Large intestine (tissue), 3 donors: Measurements from ENCODE around the gene AUNIP. TPM values are rescaled to one million over a fixed set of nuclear protein-coding genes. Genes with fewer than 3 reads are reported as not detected.

ENCODE experiments used
- DNase-seq, 2 donors: peaks; one replicate each; pipeline versions ENCODE4 v3.0.0 to v3.0.0-alpha.2; 2013
- H3K27ac ChIP-seq: one replicate; pipeline ENCODE4 v1.5.1; 2013; ENCODE audit warnings: low read length
- H3K27me3 ChIP-seq: 2 replicates; pipeline ENCODE4 v1.6.1; 2013; ENCODE audit warnings: low read length; ENCODE audit not compliant: control insufficient read depth, insufficient read depth
- H3K36me3 ChIP-seq: 2 replicates; pipeline ENCODE4 v1.6.1; 2013; ENCODE audit warnings: low read length; ENCODE audit not compliant: control insufficient read depth, insufficient read depth
- H3K4me1 ChIP-seq: one replicate; pipeline ENCODE4 v1.6.1; 2013; ENCODE audit warnings: low read length; ENCODE audit not compliant: control insufficient read depth, insufficient read depth
- H3K4me3 ChIP-seq: one replicate; pipeline ENCODE4 v1.5.1; 2013; ENCODE audit warnings: low read length
- H3K9me3 ChIP-seq: one replicate; pipeline ENCODE4 v1.6.1; 2013; ENCODE audit warnings: mild to moderate bottlenecking, low read depth, low read length, moderate library complexity; ENCODE audit not compliant: control insufficient read depth
- WGBS: methylation state at CpG from one replicate; pipeline ENCODE4 v1.1.5; 2013; ENCODE audit warnings: low lambda C conversion rate; ENCODE audit not compliant: insufficient coverage; 5-methylcytosine and 5-hydroxymethylcytosine counted together
- polyA plus RNA-seq: library from polyadenylated mRNA; unstranded; fragments of 120-200 nt; gene quantifications from one replicate; pipeline ENCODE4 v1.2.1, GENCODE V29; 2013

AUNIP gene
- polyA plus RNA-seq, 1 donor = 2.0 TPM

DNA sequence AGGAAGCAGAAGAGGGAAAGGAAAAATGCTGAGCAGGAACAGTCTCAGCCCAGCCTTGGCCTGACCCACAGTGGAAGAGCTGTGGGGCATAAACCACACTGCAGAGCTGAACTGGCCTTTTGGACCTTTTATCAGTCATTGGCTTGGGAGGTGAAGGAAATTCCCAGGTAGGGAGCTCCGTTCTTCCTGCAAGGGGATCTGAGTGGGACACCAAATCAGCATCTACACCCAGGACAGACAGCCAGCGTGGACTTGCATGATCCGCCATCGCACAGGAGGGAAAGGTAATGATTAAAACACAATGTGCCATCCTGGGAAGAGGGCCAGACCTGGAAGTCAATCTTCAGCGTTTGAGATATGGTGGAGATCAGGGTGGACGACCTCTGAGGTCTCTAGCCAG, 40.7 kb downstream of the AUNIP start:
- Histone ChIP-seq H3K36me3 (peaks cover 35% of the 10 kb centered on the region), H3K4me3 (peak overlapping the region; percentile 87)

DNA sequence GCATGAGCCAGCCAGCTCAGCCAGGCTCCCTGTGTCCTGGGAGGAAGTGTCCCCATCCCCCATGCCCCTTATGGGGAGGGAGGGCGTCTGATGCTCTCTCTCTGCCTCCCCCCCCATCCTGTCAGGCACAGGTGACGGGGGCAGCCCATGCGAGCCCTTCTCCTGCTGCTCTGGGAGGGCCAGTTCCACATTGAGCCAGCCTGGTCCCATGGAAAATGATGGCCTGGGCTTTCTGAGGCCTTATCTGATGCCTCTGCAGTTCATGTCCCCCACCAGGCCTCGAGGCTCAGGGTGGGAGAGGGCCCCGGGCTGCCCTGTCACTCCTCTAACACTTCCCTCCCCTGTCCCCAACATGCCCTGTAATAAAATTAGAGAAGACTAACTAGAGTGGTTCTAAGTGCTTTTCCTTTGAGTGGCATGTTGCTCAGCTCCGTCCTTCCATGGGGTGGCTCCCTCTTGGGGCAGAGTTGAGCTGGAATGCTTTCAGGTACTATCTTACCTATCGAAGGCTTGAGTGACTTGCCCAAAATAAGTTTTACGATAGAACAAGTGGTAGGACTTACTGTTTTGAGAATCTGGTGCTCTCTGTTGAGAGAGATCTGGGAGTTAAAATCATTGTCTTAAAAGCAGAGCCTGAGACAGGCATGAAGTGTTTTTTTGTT, 41.3 kb downstream of the AUNIP start:
- Histone ChIP-seq H3K4me1 (peaks cover 29% of the 10 kb centered on the region), H3K9me3 (no peaks in the 10 kb centered on the region), H3K36me3 (peaks cover 33% of the 10 kb centered on the region), H3K27me3 (no peaks in the 10 kb centered on the region), H3K4me3 (no peak overlapping the region), H3K27ac (peak overlapping the region; percentile 93)
- DNase-seq = peak in 1 of 2 donors; percentile 58
- no CpG with 5 or more reads among the region's 8 CpGs for WGBS

More for the DNA sequence above, 40.7 kb downstream of the AUNIP start:
- peak in 1 of 2 donors; percentile 75 for DNase-seq
- Histone ChIP-seq H3K27ac (peak overlapping the region; percentile 93), H3K27me3 (no peaks in the 10 kb centered on the region), H3K4me1 (peaks cover 29% of the 10 kb centered on the region), H3K9me3 (no peaks in the 10 kb centered on the region)
- WGBS = no CpG with 5 or more reads among the region's 6 CpGs

DNA sequence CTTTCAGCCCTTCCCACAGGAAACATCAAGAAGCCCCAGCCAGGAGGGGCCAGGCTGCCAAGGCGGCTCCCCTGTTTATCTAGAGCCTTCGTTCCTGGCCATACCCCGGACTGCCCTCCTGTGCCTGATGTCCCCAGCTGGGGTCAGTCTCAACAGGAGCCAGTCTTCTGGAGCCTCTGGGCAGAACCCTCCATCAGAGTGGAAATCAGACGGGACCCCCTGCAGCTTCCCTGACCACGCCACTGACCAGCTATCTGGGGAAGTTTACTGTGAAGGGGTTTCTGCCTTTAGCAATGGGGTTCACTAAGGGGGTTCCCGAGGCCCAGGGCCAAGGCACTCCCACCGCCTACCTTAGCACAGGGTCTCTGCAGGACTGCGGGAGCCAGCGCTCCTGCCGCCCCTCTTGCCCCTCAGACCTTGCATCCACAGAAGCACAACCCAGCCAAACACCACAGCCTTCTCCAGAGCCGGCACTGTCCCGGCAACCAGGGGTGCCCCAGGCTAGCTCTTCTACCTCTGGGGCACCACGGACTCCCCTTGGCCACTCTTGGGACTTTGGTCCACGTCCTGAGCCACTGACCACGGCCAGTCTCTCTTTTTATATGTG, 43.0 kb downstream of the AUNIP start:
- Histone ChIP-seq H3K4me3 (no peak overlapping the region), H3K9me3 (no peaks in the 10 kb centered on the region), H3K36me3 (peaks cover 45% of the 10 kb centered on the region), H3K27ac (no peak overlapping the region), H3K4me1 (peaks cover 23% of the 10 kb centered on the region), H3K27me3 (no peaks in the 10 kb centered on the region)
- no peak for DNase-seq
- WGBS = no CpG with 5 or more reads among the region's 15 CpGs

GRCh38 chr1:25815208-25816111, 43.8 kb downstream of the AUNIP start:
- WGBS = 93% methylated on average over 4 of the region's 24 CpGs
- Histone ChIP-seq H3K9me3 (no peaks in the 10 kb centered on the region), H3K4me1 (peaks cover 18% of the 10 kb centered on the region), H3K27ac (no peak overlapping the region), H3K4me3 (no peak overlapping the region), H3K36me3 (peaks cover 49% of the 10 kb centered on the region), H3K27me3 (no peaks in the 10 kb centered on the region)
- DNase-seq = no peak

DNA sequence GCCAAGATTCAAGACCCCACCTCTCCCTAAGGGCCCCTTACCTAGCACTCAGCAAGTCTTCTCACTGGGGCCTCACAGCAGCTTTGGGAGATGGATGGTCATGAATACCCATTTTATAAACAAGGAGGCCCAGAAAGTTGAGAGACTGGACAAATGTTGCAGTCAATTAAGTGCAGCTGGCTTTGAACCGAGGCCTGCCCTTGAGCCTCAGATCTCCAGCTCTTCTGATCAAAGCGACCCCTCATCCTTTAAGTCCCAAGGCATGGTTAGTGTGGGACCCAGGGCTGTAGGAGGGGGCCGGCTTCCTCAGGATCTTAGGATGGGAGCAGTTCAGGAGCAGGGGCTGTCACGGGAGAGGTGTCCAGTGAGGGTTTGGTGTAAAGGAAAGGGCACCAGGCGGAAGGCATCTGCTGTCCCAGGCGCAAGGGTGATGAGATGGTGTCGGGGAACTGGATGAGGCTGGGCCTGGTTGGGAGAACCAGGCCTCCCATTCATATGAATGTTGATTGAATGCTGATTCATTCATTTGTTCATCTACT, 44.6 kb downstream of the AUNIP start:
- no peak for DNase-seq
- Histone ChIP-seq H3K9me3 (no peaks in the 10 kb centered on the region), H3K27ac (no peak overlapping the region), H3K4me3 (no peak overlapping the region), H3K4me1 (peaks cover 18% of the 10 kb centered on the region), H3K27me3 (no peaks in the 10 kb centered on the region), H3K36me3 (peaks cover 58% of the 10 kb centered on the region)
- no CpG with 5 or more reads among the region's 7 CpGs for WGBS

GRCh38 chr1:25813734-25814471, 45.4 kb downstream of the AUNIP start:
- Histone ChIP-seq H3K36me3 (peaks cover 65% of the 10 kb centered on the region), H3K9me3 (no peaks in the 10 kb centered on the region), H3K27ac (no peak overlapping the region), H3K4me3 (no peak overlapping the region), H3K27me3 (no peaks in the 10 kb centered on the region), H3K4me1 (peaks cover 14% of the 10 kb centered on the region)
- WGBS = 90% methylated on average over 2 of the region's 24 CpGs
- no peak for DNase-seq

DNA sequence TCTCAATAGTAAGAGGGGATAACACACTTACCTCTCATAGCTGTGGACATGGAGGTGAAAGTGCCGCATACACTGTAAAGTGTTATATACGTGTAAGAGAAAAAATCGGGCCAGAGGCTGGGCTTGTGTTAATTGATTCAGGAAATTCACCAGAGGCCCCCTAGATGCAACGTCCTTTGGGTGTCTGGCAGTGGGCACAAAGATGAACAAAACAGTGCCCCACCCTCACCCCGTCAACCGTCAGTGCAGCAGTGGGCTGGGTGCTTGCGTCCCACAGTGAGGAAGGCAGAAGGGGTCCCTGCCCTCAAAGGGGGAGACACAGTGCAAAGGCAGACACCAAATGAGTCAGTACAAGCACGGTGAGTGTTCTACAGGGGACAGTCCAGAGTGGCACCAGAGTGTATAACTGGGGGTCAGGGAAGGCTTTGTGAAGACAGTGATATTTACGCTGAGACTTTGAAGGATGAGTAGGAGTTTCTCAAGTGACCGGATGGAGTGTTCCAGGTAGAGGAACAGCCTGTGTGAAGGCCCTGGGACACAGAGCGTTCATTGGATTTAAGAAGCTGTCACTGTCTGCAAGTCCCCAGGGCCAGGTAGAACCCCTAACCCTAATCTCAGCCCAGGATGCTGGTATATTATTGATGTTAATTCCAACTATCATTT, 46.1 kb downstream of the AUNIP start:
- no peaks in the 10 kb centered on the region for H3K9me3 ChIP-seq
- H3K27ac ChIP-seq = no peak overlapping the region
- H3K27me3 ChIP-seq = no peaks in the 10 kb centered on the region
- H3K4me3 ChIP-seq = no peak overlapping the region
- WGBS = no CpG with 5 or more reads among the region's 11 CpGs
- peaks cover 69% of the 10 kb centered on the region for H3K36me3 ChIP-seq
- DNase-seq = no peak
- peaks cover 7% of the 10 kb centered on the region for H3K4me1 ChIP-seq

- Histone ChIP-seq H3K4me1 (no peaks in the 10 kb centered on the region), H3K9me3 (no peaks in the 10 kb centered on the region), H3K36me3 (peaks cover 80% of the 10 kb centered on the region), H3K27me3 (no peaks in the 10 kb centered on the region), H3K4me3 (no peak overlapping the region), H3K27ac (no peak overlapping the region)
- no CpG with 5 or more reads among the region's 13 CpGs for WGBS
- no peak for DNase-seq
These were observed 47.7 kb downstream of the AUNIP start for GRCh38 chr1:25811384-25812082.
